Esophagus mucosa (tissue), 1 donor: ENCODE results near the gene BCR. TPM values are rescaled to one million over a fixed set of nuclear protein-coding genes. Genes with fewer than 3 reads are reported as not detected.
"Not testable (repeated sequence)": the region's sequence is repeated elsewhere in the genome, so short reads cannot be mapped to it uniquely, and the experiment has no call there.

Source experiments
- ATAC-seq: fragments of 200-7000 bp; cut with Tn5 transposase; one replicate; pipeline ENCODE4 v1.9.1; 2020
- total RNA-seq: library from RNA; stranded (reverse); gene quantifications from one replicate; pipeline ENCODE4 v1.2.4, GENCODE V29; 2023
- donor health status: DM: yes; HTN: yes; CAD: no.

BCR gene
- 39.7 TPM for total RNA-seq

- ATAC-seq: peak; percentile 54
These were observed at the start of gene BCR for GRCh38 chr22:23180301-23180892. Gene BCR, plus strand, starts transcription at chr22:23180509. Its CDS starts 452 bp downstream, at chr22:23180961.

DNA sequence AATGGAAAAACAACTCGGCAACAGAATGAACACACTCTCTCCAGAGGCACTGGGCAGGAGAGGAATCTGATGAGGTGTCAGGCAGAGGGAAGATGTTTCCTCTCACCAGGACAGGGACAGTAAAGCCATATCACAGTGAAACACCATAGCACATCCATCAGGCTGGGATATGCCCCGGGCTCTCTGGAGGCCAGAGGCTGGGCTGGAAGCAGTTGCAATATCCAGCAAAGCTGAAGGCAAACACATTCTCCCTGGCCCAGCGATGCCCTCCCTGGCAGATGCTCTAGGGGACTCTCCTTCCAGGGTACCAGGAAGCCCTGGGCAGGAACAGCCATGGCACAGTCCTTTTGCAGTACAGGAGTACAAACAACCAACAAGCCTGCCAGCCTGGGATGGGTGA lies 49.6 kb upstream of the BCR start:
- no peak for ATAC-seq

DNA sequence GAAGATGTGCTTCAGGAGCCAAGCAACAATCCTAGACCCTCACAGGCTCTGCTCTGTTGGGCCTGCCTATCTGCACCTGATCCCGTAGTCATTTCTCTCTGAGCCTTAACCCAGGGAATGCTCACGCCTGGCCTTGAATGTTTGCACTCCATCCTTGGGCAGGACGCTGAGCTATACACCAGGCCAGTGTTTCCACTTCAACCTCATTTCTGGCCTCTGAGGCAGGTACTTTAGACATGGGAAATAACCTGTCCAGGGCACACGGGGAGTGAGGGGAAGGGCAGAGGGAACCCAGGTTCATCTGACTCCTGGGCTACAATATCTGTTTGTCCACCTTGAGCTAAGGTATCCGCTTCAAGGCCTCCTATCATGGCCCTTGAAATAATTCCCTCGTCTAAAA lies 48.4 kb upstream of the BCR start:
- no peak for ATAC-seq

GRCh38 chr22:23132376-23133091 lies 47.8 kb upstream of the BCR start:
- ATAC-seq: no peak

- ATAC-seq: no peak
These were observed 46.4 kb upstream of the BCR start for GRCh38 chr22:23133922-23134321.

GRCh38 chr22:23136991-23137390 lies 43.3 kb upstream of the BCR start:
- not testable (repeated sequence) for ATAC-seq

DNA sequence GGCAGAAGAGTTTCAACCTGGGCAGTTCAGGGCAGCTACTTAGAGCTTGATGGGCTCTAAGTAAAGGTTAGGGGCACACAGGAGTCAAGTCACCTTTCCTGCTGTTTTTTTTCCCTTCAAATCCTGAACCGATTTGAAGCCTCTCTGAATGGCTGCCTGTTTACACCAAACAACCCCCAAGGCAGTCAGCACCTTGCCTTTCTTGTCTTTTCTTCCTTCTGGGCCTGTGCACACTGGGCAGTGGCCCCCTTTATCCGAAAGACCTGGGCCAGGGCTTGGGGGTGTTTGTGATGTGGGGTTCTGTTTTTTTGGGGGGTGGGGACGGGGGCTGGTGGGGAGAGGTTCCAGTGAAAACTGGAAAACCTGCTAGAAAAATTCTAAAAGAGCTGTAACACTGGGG lies 42.8 kb upstream of the BCR start:
- no peak for ATAC-seq

DNA sequence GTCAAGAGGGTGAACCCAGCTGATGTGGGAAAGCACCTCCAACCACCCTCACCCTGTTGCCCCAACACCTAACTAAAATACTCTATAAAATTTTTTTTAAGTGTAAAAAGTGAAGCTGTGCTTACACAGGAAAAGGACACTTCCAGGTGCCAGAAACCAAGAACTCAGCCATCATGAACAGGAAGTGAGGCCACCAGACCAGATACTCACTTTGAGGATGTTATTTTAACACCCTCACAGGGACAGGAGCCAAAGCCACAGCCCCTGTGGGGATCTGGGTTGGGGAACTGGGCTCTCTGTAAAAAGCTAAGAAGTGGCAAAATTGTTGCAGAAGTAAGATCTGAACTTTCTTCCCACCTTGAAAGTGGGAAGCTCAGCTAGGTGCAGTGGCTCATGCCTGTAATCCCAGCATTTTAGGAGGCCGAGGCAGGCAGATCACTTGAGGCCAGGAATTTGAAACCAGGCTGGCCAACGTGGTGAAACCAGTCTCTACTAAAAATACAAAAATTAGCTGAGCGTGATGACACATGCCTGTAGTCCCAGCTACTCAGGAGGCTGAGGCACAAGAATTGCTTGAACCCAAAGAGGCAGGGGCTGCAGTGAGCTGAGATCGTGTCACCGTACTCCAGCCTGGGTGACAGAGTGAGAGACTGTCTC lies 42.3 kb upstream of the BCR start:
- ATAC-seq: peak; percentile 17

- ATAC-seq: peak; percentile 39
These were observed 41.5 kb upstream of the BCR start for GRCh38 chr22:23138584-23139435.

DNA sequence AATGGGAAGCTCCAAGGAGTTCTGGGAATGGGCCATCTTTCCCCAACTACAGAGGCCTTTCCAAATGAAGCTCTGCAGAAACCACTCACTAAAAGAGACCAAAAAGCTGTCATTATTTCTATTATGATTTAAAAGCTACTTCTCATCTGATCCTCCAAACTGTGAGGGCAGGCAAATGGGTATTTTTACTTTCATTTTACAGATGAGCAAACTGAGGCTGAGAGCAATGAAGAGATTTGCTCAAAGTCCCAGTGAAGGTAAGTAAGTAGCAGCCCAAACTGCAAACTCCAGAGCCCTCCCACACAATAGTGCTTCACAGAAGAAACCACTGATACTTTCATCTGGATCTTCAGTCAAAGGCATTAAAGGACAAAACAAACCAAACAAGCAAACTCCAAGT lies 39.9 kb upstream of the BCR start:
- ATAC-seq: no peak

GRCh38 chr22:23142546-23143105 lies 37.7 kb upstream of the BCR start:
- no peak for ATAC-seq

DNA sequence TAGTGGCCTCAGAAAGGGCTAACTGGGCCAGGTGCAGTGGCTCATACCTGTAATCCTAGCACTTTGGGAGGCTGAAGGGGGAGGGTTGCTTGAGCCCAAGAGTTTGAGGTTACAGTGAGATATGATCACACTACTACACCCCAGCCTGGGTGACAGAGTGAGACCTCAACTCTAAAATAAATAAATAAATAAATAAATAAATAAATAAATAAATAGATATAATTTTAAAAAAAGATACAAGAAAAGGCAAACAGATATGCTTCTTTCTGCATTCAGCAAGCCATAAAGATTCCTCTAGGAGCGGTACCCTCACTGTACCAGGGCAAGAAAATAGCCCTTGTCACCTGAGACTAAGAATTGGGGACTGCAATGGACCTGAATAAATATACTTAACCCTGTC lies 37.2 kb upstream of the BCR start:
- ATAC-seq: no peak

GRCh38 chr22:23144432-23144831 lies 35.9 kb upstream of the BCR start:
- no peak for ATAC-seq

GRCh38 chr22:23144932-23145877 lies 35.1 kb upstream of the BCR start, which contains the start of gene RAB36:
Gene RAB36, plus strand, starts transcription at chr22:23145477. Its CDS starts 1,140 bp downstream, at chr22:23146617.
- peak; percentile 91 for ATAC-seq

DNA sequence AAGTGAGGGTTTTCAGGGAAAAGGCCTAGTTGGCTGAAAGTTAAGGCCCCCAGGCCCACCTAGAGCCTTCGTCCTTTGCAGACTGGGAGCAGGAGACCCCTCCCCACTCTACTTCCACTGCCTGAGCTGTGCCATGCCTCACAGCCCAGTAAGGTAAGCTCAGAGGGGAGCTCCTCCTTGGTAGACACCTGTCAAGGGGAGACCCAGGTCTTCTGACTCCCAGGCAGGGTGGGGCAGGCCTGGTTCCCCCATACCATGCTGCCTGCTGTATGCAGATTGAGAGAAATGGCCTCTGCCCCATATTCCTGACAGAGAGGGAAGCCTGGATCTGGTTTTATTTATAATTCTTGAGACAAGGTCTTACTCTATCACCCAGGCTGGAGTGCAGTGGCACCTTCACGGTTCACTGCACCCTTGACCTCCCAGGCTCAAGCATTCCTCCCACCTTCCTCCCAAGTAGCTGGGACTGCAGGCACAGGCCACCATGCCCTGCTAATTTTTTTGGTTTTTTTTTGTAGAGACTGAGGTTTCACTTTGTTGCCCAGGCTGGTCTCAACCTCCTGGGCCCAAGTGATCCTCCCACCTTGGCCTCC lies 34.3 kb upstream of the BCR start:
- ATAC-seq: no peak

DNA sequence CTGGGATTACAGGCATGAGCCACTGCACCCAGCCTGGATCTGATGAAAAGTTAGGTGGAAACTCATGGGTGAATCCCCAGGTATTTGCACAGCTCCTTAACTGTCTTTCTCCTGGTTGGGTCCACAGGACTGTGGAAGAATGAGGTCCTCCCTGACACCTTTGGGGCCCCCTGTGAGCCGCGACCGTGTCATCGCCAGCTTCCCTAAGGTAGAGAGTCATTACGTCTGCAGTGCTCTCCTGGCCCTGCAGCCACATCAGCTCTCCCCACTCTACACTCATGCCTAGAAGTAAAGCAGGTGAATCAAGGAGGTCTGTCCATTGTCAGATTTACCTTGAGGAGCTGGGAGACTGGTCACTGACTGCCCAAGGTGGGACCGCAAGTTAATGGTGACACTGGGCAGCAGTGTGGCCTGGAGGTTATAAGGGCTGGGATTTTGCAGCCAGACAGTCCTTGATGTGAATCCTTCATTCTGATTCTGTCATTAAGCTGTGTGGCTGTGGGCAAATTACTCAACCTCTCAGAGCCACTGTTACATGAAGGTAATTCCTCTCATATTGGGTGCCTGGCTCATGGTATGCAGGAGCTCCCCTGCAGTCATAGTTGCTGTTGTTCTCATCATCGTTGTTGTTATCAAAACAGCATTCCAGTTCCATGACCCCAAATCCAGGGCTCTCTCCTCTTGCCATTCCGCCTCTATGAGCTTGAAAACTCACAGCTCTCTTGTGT lies 33.7 kb upstream of the BCR start:
- ATAC-seq: no peak

DNA sequence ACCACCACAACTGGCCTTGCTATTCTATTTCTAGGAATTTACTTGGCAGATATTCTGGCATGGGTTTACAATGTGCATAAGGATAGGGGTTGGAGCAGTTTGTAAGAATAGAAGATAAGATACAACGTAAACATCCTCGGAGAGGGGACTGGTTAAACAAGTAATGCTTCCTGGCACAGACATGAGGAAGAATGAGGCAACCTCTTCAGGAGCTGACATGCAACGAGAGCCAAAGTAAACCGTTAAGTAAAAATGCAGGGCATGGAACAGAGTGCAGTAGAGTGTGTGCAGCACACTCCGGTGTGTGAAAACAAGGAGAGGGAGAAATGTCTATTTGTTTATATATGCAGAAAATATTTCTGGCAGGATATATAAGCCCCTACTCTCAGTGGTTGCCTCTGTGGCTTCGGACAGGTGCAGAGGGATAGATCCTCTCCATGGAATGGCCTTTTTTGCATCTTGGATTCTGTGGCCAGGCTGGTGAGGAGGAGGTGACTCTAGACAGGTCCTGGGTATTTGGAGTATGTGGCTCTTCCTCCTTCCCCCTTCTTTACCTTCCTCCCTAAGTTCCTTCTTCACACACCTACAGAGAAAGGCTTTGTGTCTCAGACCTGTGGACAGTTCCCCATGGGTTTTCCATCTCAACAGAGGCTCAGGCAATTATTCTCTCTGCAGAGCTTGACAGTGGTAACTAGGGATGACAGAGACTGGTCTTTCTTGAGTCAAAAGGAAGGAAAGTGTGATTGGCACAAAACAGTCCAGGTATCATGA lies 32.5 kb upstream of the BCR start:
- peak; percentile 45 for ATAC-seq

DNA sequence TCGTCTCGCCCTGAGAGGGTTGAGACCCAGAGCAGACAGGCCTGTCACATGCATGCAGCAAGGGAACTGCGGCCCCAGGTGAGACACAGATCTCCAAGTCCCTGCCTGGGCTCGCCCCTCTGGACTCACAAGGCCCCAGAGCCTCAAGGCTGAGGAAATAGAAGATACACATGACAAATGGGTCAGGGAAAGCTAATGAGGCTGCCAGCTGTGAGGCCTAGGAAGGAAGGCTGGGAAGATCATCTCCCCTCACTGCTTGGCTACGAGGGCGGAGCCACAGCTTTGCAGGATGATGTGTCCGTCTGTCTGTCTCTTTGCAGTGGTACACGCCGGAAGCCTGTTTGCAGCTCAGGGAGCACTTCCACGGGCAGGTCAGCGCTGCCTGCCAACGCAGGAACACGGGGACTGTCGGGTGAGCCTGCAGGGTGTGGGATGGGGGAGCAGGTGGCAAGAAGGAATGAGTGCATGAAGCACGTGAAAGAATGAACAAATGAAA lies 30.5 kb upstream of the BCR start:
- no peak for ATAC-seq

DNA sequence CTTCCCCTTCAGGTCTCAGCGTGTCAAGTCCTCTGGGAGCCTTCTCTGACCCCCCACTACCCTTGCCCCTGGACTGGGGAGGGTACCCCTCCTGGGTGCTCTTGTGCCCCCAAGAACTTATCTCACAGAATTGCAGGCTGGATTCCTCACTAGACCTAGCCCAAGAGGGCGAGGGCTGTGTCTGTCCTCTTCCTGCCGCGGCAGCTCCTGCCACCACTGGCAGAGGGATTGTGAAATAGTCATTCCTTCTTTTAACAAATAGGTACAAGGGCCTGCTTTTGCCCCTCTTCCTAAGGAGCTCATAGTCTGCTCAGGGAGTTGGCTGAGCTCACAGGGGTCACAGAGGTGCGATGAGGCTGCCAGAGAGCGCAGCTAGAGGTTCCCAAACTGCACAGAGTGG lies 29.5 kb upstream of the BCR start:
- ATAC-seq: no peak
